NCI-H446 treated with DMSO at 0.1 percent for 48 hours (cell line): ENCODE measurements around the gene CAPN13.

Source experiments
- DNase-seq: peaks from one replicate; lab custom pipeline; 2025; lab: John Stamatoyannopoulos, UW

The CAPN13 gene, protein sequence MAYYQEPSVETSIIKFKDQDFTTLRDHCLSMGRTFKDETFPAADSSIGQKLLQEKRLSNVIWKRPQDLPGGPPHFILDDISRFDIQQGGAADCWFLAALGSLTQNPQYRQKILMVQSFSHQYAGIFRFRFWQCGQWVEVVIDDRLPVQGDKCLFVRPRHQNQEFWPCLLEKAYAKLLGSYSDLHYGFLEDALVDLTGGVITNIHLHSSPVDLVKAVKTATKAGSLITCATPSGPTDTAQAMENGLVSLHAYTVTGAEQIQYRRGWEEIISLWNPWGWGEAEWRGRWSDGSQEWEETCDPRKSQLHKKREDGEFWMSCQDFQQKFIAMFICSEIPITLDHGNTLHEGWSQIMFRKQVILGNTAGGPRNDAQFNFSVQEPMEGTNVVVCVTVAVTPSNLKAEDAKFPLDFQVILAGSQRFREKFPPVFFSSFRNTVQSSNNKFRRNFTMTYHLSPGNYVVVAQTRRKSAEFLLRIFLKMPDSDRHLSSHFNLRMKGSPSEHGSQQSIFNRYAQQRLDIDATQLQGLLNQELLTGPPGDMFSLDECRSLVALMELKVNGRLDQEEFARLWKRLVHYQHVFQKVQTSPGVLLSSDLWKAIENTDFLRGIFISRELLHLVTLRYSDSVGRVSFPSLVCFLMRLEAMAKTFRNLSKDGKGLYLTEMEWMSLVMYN

DNA sequence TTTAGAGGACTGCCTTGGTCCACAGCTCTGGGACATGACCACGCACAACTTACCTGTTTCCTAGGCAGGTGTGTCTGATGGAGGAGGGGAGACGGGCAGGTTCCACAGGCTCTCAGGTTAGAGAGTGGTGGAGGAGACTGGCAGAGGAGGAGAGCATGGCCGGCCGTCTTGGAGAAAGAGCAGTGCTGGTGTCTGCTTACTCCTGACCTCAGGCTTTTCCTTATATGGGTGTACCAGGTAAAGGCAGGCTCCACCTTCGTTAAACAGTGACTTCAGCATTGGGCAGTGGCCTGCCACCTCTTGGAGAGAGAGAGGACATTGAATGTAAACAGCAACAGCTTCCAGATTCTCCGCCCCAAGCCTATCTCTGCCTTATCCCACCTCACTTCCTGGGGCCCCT lies at the start of gene CAPN13:
TSS of gene CAPN13 (minus strand) at position 198 of the 400 bp plus-strand sequence. CDS start 20,121 bp downstream, outside the sequence.
- DNase-seq = no peak

DNA sequence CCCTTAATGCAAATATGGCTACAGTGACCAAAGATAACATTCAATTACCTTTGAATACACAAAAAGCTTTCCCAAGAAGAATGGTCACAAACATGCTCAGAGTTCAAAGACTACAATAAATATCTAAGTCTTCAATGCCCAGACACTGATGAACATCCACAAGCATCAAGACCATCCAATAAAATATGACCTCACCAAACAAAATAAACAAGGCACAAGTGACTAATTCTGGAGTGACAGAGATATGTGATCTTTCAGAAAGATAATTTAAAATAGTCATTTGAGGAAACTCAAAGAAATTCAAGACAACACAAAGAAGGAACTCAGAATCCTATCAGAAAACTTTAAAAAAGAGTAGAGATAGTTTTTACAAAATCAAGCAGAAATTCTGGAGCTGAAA lies 40.6 kb upstream of the CAPN13 start:
- DNase-seq = no peak

DNA sequence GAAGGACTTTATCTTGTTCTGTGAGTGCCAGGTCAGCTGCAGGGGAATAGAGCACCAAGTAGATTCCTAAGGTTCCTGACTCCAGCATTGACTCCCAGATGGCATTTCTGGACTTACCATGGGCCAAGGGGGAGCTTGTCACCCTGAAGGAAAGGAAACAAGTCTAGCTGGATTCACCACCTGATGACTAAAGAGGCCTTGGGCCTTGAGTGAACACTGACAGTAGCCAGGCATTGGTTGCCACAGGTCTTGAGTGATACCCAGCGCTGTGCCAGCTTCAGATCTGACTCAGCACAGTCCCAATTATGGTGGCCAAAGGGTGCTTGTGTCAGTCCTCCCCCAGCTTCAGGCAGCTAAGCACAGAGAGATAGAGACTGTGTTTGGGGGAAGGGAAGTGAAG lies 40.1 kb upstream of the CAPN13 start:
- no peak for DNase-seq

- DNase-seq = no peak
Measured at GRCh38 chr2:30828586-30828985, 21.3 kb upstream of the CAPN13 start.

DNA sequence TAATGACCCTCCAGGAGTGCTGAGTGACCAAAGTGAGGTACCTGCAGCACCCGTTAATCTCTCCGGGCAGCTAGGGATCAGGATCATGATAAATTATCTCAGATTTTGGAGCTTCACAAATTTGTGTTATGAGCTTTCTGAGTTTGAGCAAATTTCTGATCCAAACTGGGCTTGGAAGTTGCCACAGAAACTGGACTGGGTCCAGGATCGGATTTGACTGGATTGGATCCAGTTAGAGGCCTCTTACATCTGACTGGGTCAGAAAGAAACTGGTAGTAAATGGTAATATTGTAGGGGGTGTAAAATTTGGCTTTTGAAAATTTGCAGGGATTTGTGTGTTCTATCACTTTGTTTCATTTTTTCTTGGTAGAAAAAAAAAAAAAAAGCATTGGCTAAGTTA lies 19.7 kb upstream of the CAPN13 start:
- no peak for DNase-seq

- no peak for DNase-seq
Measured at GRCh38 chr2:30826481-30826880, 19.2 kb upstream of the CAPN13 start.

GRCh38 chr2:30823452-30823851 lies 16.2 kb upstream of the CAPN13 start:
- DNase-seq = no peak

GRCh38 chr2:30821960-30822359 lies 14.7 kb upstream of the CAPN13 start:
- DNase-seq = no peak

DNA sequence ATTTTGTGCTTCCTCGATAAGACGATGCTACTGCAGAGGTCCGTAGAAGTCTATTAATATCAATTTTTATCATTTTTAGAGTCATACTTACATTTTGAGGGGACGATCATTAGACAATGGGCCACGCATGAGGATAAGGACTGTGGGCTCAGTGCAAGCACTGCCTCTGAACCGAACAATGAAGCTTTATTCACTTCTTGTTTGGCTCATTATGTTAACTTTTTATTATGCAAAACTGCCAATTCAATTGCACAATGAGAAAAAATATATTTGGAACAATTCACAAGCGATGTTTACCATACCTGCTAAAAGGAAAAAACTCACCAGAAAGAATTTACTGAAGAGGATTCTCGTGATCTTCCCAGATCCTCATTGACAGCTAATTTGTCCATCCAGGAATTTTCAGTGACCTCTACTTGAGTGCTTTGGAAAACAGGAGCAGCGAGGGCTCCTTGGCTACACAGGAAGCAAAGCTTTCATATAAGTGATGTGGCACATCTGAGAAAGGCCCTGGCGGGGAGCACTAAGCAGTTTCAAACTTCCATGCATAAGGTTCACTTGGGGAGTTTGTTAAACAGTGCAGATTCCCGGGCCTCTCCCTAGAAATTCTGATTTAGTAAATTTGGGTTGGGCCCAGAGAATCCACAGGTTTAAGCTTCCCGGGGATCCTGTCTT lies 13.3 kb upstream of the CAPN13 start:
- no peak for DNase-seq

GRCh38 chr2:30809938-30810337 lies 2.7 kb upstream of the CAPN13 start:
- no peak for DNase-seq

GRCh38 chr2:30808695-30809094 lies 1.4 kb upstream of the CAPN13 start:
- DNase-seq = no peak

- no peak for DNase-seq
Measured at GRCh38 chr2:30803281-30803680, 4.0 kb downstream of the CAPN13 start.

DNA sequence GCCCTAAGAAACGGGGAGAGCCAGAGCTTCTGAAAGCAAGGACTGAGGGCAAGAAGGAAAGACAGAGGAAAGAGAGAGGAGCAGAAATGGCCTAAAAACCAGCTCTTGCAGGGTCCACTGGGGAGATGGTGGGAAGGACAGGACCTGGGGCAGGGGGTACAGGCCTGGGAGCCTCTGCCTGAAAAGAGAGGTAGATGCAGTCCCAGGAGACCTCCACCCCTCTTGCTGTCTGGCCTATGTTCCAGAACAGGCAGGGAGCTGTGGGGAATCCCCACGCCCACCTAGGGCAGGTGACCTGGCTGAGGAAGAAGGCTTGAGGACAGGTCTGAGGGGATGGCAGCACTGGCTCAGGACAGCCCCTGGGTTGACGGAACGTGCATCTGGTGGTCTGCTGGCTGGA lies 4.6 kb downstream of the CAPN13 start:
- DNase-seq = no peak

DNA sequence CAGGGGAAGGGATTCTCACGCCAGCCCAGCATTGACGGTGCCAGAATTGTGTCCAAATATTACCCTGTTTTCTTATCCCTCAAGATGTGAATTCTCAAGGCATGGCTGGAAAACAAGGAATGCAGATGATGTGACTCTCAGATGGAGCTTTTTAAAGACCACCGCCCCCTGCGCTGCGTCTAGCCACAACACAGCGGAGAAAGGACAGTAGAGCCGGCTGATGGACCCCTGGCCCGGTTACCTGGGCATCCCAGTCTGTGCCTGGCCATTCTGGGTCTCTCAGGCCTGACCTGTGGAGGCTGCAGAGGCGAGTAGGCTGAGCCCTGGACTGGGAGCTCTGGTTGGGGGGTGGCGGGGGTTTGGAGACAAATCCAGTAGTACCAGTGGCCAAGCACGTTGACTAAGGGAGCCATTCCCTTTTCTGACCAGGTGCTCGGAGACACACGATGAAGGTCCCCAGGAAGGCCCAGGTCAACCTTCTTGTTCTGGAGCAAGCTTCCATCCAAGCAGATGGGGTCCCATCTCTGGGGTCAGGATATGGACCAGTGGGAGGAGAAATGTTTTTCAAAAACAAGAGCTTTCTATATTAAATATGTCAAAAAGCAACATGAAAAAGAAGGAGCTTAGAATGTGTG lies 5.3 kb downstream of the CAPN13 start:
- no peak for DNase-seq

GRCh38 chr2:30800159-30800558 lies 7.1 kb downstream of the CAPN13 start:
- DNase-seq = no peak

- no peak for DNase-seq
Measured at GRCh38 chr2:30799366-30799765, 7.9 kb downstream of the CAPN13 start.

- DNase-seq = no peak
Measured at GRCh38 chr2:30798536-30798991, 8.7 kb downstream of the CAPN13 start.

DNA sequence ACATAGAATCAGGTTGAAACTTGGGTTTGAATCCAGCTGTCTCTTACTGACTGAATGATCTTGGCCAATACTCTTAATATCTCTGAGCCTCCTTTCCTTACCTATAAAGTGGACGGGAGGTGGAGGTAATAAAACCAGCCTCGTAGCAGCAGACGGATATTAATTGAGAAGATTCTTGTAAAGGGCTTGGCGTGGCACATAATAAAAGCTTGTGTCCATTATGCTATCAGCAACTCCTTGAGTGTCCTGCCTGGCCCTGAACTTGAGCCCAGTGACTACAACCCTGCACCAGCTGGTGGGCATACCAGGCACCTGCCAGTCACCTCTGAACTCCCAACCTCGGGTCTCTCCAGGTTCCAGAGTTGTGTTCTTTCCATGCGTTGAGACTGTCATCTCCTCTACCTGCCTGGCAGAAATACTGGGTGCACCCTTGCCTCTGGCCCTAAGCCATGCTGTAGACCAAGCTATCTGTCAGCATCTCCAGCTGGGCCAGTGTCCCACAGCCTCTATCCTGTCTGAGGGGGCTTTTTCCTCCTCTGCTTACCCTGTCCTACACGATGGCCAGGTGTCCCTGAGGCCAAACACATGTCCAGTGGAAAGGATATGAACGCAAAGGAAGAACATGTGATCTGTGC lies 9.7 kb downstream of the CAPN13 start:
- no peak for DNase-seq

- no peak for DNase-seq
Measured at GRCh38 chr2:30796699-30797098, 10.5 kb downstream of the CAPN13 start.

DNA sequence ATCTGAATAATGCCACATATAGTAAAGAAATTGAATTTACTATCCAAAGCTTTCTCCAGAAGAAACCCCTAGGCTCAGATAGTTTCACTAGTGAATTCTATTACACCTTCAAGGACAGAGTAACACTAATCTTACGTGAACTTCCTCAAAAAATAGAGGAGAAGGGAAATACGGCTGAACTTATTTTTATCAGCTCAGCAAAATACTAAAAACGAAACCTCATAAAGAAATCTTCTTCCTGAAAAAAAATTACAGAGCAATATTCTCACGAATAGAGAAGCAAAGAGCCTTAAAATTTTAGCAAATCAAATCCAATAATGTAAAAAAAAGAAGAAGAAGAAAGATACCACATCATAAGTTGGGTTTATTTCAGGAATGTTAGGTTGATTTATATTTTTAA lies 14.7 kb downstream of the CAPN13 start:
- no peak for DNase-seq

DNA sequence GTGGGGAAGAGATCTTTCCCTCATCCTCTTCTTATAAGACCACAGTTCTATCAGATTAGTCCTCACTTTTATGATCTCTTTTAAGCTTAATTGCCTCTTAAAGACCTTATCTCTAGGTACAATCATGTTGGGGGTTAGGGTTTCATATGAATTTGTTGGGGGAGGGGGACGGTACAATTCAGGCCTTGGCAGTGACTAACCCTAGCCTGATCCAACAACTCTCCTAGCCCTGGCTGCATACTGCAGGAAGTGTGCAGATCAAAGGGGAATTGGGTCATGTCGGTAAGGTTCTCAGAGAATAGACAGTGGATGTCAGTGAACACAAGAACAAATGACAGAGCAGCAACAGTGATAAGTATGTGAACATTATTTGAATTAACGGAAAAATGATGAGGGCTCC lies 16.4 kb downstream of the CAPN13 start:
- DNase-seq = no peak

DNA sequence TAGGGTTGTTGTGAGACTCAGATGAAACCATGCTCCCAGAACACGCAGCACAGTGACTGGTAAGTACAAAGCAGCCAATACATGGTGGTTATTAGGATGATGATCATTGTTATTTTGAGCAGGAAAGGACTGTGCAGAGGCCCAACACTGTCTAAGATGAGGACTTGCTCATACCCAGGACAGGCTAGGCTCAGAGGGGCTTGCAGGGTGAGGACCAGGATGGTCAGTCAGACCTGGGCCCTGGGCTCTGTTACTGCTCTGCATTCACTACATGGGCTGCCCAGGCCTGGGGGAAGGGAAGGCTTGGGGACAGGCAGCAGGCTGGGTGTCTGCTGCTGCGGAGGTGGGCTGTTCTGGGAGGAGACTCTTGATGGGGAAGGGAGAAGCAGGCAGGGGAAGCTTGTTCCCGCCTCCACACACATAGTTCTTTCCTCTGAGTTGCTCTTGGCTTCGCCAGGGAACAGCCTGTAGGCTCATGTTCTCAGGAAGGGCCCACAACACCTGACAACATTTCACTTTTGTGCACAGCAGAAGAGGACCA lies 17.5 kb downstream of the CAPN13 start:
- no peak for DNase-seq
